Loucy (cell line): ENCODE results near the gene MINDY4B.

Source experiments
- H2AFZ ChIP-seq: fragments of 200-600 bp; sonication (generic); 2 replicates; pipeline ENCODE4 v1.6.0; 2016; ENCODE audit warnings: antibody characterized with exemption, mild to moderate bottlenecking, low read length, moderate library complexity
- H3F3A ChIP-seq: fragments of 200-600 bp; 2 replicates; pipeline ENCODE4 v1.6.0; 2016; ENCODE audit warnings: antibody characterized with exemption, low read depth, mild to moderate bottlenecking
- H3K27me3 ChIP-seq: fragments of 200-600 bp; sonication (generic); 2 replicates; pipeline ENCODE4 v1.6.1; 2014; ENCODE audit warnings: low read length, mild to moderate bottlenecking; ENCODE audit not compliant: insufficient read depth, poor library complexity, severe bottlenecking
- H3K36me3 ChIP-seq: fragments of 200-600 bp; sonication (generic); 2 replicates; pipeline ENCODE4 v1.6.1; 2016; ENCODE audit warnings: low read length; ENCODE audit not compliant: insufficient read depth
- H3K4me1 ChIP-seq: fragments of 200-600 bp; sonication (generic); 2 replicates; pipeline ENCODE4 v1.5.1; 2014; ENCODE audit warnings: low read length, mild to moderate bottlenecking; ENCODE audit not compliant: insufficient read depth, poor library complexity, severe bottlenecking
- H3K4me2 ChIP-seq: fragments of 200-600 bp; sonication (generic); 2 replicates; pipeline ENCODE4 v1.6.0; 2014; ENCODE audit warnings: antibody characterized with exemption, low read length, low read depth, mild to moderate bottlenecking; ENCODE audit not compliant: poor library complexity, severe bottlenecking
- H3K4me3 ChIP-seq: fragments of 200-600 bp; sonication (generic); 2 replicates; pipeline ENCODE4 v1.5.1; 2014; ENCODE audit warnings: low read length, mild to moderate bottlenecking, mixed read lengths; ENCODE audit not compliant: poor library complexity, severe bottlenecking
- H3K79me2 ChIP-seq: fragments of 200-600 bp; sonication (generic); 2 replicates; pipeline ENCODE4 v1.6.1; 2014; ENCODE audit warnings: low read length; ENCODE audit not compliant: insufficient read depth
- H3K9ac ChIP-seq: fragments of 200-600 bp; sonication (generic); 2 replicates; pipeline ENCODE4 v1.6.0; 2014; ENCODE audit warnings: mild to moderate bottlenecking, low read depth, low read length, moderate library complexity; ENCODE audit not compliant: poor library complexity, severe bottlenecking
- H3K9me2 ChIP-seq: fragments of 200-600 bp; sonication (generic); replicated peaks from 2 replicates; pipeline ENCODE4 v1.6.1; 2016; ENCODE audit warnings: low read depth, low read length, mixed read lengths
- H3K9me3 ChIP-seq: fragments of 200-600 bp; sonication (generic); 2 replicates; pipeline ENCODE4 v1.6.1; 2014; ENCODE audit warnings: mild to moderate bottlenecking, antibody characterized with exemption, low read length, low read depth; ENCODE audit not compliant: insufficient read depth
- H4K20me1 ChIP-seq: fragments of 200-600 bp; sonication (generic); 2 replicates; pipeline ENCODE4 v1.6.0; 2014; ENCODE audit warnings: antibody characterized with exemption, low read length, mild to moderate bottlenecking; ENCODE audit not compliant: insufficient read depth, poor library complexity, severe bottlenecking
- CTCF ChIP-seq: fragments of 200-600 bp; sonication (generic); conservative IDR thresholded peaks from 2 replicates; pipeline ENCODE4 v1.5.1; 2014; ENCODE audit warnings: mild to moderate bottlenecking, antibody characterized with exemption, low read length
- EZH2phosphoT487 ChIP-seq: fragments of 200-600 bp; IDR thresholded peaks from 2 replicates; pipeline ENCODE4 v1.6.1; 2018; ENCODE audit warnings: antibody characterized with exemption, mild to moderate bottlenecking, moderate library complexity, borderline replicate concordance

Gene MINDY4B

GRCh38 chr3:150897592-150897991 is 7.6 kb downstream of the MINDY4B start:
- Histone ChIP-seq H3K79me2 (no peaks in the 10 kb centered on the region), H3K4me1 (peaks cover 19% of the 10 kb centered on the region), H3K9me2 (no peaks in the 10 kb centered on the region), H3K9ac (no peak overlapping the region), H3K9me3 (no peaks in the 10 kb centered on the region), H3K27me3 (no peaks in the 10 kb centered on the region), H2AFZ (no peak overlapping the region), H3F3A (no peaks in the 10 kb centered on the region), H4K20me1 (no peaks in the 10 kb centered on the region), H3K4me3 (no peak overlapping the region), H3K36me3 (no peaks in the 10 kb centered on the region), H3K4me2 (no peak overlapping the region)
- TF ChIP-seq EZH2phosphoT487 (no peak), CTCF (no peak)

GRCh38 chr3:150890831-150891230 is 14.4 kb downstream of the MINDY4B start:
- no peaks in the 10 kb centered on the region for H3K27me3 ChIP-seq
- no peak overlapping the region for H2AFZ ChIP-seq
- no peaks in the 10 kb centered on the region for H3K79me2 ChIP-seq
- TF ChIP-seq EZH2phosphoT487 (no peak), CTCF (no peak)
- no peak overlapping the region for H3K9ac ChIP-seq
- no peaks in the 10 kb centered on the region for H3K9me3 ChIP-seq
- H3K4me2 ChIP-seq, result no peak overlapping the region
- H3K9me2 ChIP-seq, result no peaks in the 10 kb centered on the region
- H3F3A ChIP-seq, result no peaks in the 10 kb centered on the region
- no peak overlapping the region for H3K4me3 ChIP-seq
- H3K4me1 ChIP-seq, result no peaks in the 10 kb centered on the region
- H4K20me1 ChIP-seq, result no peaks in the 10 kb centered on the region
- H3K36me3 ChIP-seq, result no peaks in the 10 kb centered on the region

GRCh38 chr3:150890295-150890694 is 14.9 kb downstream of the MINDY4B start:
- Histone ChIP-seq H3K9me3 (no peaks in the 10 kb centered on the region), H3K36me3 (no peaks in the 10 kb centered on the region), H3K9ac (no peak overlapping the region), H4K20me1 (no peaks in the 10 kb centered on the region), H2AFZ (no peak overlapping the region), H3K4me1 (no peaks in the 10 kb centered on the region), H3K4me3 (no peak overlapping the region), H3K9me2 (no peaks in the 10 kb centered on the region), H3K27me3 (no peaks in the 10 kb centered on the region), H3K4me2 (no peak overlapping the region), H3F3A (no peaks in the 10 kb centered on the region), H3K79me2 (no peaks in the 10 kb centered on the region)
- TF ChIP-seq EZH2phosphoT487, result no peak

GRCh38 chr3:150889106-150889505 is 16.1 kb downstream of the MINDY4B start:
- no peak overlapping the region for H3K4me3 ChIP-seq
- no peaks in the 10 kb centered on the region for H3K79me2 ChIP-seq
- H4K20me1 ChIP-seq, result no peaks in the 10 kb centered on the region
- H2AFZ ChIP-seq, result no peak overlapping the region
- H3K27me3 ChIP-seq, result no peaks in the 10 kb centered on the region
- H3K9me2 ChIP-seq, result no peaks in the 10 kb centered on the region
- no peaks in the 10 kb centered on the region for H3K36me3 ChIP-seq
- H3K4me2 ChIP-seq, result no peak overlapping the region
- no peaks in the 10 kb centered on the region for H3K9me3 ChIP-seq
- TF ChIP-seq EZH2phosphoT487, result no peak
- TF ChIP-seq CTCF, result no peak
- no peak overlapping the region for H3K9ac ChIP-seq
- no peaks in the 10 kb centered on the region for H3F3A ChIP-seq
- no peaks in the 10 kb centered on the region for H3K4me1 ChIP-seq
